Medulla oblongata (tissue), 1 donor: Measurements from ENCODE around the gene C4orf36.

Experiments
- DNase-seq: peaks from one replicate; pipeline ENCODE4 v3.0.0-alpha.2; 2015; ENCODE audit errors: extremely low spot score

Gene C4orf36, protein sequence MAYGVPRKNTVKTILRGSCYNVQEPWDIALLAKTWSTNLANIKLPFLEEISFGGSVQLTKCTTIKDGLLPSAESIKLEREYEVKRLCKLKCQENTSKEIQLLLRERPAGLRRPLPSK

DNA sequence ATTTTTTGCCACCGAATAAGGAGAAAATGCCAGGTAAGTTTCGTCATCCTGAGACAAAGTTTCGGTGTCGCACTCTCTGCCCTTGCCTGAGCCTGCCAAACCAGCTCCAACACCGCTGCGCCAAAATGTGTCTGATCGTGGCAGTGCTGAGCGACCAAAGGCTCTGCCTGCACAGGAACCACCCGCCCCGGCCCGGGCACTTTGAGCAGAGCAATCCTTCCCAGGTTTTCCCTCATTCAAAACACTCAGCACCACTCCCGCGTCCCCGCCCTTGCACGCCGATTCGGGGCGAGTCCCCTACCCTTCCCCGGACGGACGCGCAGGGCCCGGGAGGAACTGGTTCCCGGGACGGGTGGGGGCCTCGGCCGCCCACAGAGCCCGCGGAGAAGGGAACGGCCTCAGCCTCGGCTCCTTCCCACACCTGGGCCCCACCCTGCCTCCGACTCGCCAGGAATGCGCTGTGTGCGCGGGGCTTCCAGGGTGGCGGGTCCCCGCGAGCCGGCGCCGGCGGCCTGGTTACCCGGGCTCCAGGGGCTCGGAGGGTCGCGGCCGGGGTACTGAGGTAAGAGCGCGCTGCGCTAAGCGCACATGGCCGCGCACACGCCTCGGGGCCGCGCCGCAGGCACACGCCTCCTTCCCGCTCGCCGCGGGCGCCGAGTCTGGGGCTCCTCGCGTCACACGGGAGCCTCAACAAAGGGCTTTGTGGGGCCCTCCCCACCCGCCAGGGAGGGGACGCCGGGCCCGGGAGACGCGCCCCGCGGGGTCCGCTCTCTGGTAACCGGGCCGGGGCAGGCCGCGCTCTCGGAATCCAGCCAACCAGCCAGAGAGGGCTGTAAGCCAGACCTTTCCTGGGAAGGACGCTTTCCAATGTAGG is at the start of gene C4orf36:
Gene C4orf36, minus strand, starts transcription at position 661 of the 874 bp plus-strand sequence. CDS start 902 bp downstream, outside the sequence.
- peak; percentile 63 for DNase-seq

DNA sequence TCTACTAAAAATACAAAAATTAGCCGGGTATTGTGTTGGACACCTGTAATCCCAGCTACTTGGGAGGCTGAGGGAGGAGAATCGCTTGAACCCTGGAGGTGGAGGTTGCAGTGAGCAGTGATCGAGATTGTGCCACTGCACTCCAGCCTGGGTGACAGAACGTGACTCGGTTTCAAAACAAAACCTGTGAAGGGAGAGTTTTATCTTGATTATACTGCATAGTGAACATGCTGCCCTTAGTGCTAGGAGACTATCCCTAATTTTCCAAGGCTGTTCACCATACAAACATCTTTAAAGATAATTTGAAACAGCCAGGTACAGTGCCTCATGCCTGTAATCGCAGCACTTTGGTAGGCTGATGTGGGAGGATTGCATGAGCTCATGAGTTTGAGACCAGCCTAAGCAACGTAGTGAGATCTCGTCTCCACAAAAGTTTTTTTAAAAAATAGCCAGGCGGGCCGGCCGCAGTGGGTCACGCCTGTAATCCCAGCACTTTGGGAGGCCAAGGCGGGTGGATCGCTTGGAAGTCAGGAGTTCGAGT is 48.8 kb upstream of the C4orf36 start:
- DNase-seq: no peak

DNA sequence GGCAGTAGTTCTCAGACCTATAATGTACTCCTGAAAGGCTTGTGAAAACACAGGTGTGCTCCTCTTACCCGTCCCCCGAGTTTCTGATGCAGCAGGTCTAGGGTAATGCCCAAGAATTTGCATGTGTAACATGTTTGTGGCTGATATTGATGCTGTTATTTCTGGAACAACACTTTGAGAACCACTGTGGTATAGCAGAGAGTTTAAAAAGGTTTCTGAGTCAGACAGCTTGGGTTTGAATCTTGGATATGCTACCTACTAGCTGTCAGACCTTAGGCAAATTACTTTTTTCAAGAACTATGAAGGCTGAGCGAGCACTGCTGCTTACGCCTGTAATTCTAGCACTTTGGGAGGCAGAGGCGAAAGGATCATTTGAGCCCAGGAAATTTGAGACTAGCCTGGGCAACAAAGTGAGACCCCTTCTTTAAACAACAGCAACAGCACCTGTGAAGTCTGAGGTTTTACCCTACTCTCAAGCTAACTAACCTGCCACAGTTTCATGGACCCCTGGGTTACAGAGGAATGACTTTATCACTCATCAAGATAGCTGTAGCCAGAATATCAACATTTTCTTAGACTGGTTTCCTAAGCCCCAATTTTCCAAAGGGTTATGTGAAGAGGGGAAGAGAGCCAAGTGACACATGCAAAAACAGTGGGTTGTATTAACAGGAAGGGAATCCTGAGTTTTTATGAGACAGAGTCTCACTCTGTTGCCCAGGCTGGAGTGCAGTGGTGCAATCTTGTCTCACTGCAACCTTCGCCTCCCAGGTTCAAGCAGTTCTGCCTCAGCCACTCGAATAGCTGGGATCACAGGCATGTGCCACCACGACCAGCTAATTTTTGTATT is 47.7 kb upstream of the C4orf36 start:
- no peak for DNase-seq

DNA sequence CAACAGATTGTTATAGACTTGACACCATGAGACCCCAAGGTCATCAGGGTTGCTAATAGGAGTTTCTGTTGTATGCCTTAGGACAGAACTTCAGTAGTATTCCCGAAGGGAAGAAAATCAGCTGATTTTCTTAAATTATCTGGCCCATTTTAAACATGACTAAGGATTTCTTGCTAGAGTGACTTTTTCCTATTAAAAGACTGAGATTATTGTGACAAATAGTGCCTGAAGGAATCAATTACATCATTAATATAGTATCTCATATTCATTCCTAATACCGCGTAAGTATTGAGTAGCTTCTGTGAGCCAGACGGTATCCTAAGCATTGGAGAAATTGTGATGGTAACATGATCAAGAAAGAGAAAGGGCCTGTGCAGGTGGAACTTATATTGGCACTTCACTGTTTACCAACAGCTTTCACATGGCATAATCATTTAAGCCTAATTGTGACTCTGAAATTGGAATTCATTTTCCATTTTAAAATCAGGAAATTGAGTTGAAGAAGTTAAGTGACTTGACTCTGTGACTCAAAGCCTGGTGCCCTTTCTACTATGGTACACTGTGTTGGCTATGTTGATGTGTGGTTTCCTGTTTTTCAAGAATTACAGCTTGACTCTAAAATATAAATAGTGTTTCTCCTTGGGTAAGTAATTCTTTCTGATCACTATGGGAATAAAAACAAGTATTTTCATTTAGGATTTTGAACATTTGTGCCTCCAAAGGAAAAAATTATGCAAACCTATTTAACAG is 46.7 kb upstream of the C4orf36 start:
- DNase-seq: peak; percentile 16

DNA sequence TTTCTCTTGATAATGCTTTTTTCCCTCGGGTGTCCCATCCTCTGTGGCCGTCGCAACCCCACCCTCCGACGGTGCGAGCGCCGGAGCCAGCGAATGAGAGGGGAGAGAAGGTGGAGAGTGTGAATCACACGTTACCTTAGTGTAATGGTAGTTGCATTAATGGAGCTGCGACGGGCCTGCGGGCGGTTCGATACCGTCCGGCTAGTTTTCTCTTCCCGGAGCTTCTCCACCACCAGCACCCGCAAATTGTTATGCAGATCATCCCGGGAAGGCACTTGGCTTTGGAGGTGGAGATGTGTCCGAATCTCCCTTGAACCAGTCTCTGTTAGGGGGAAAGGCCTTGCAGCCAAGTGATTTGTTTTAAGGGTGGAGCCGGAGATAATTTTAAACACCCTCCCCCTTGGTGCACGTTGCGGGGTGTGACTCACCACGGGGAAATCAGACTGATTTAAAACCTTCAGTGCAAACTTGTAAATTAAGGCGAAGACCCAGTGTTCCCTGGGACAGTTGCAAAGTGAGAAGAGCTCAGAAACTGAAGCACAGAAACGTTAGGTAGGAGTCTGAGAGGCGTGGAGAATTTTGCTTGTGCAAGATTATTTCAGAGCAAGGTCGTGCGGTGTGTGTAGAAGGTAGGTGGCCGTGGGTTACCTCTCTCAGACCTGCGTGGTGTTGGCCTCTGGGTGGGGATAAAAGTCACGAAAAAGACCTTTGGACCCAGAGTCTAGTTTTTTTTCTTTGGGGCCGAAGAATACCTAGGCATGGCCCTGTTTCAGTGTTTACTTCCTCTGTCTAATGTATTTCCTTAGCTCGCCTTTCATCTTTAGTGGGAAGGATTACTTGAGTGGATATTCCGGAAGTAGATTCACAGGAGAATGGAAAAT is 43.9 kb upstream of the C4orf36 start:
- peak; percentile 52 for DNase-seq

DNA sequence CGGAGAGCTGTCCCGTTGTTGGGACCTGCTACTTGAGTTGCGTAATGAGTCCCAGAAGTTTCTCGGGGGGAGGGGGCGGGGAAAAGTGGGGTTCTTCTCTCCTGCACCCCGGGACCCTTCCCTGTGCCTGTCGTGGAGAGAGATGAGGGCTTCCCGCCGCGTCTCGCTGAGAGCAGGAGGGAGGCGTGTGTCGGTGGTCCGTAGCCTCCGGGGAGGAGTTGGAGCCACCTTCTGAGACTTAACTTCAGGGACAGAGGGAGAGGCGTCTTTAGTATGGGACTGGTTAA is 43.3 kb upstream of the C4orf36 start:
- peak; percentile 43 for DNase-seq

DNA sequence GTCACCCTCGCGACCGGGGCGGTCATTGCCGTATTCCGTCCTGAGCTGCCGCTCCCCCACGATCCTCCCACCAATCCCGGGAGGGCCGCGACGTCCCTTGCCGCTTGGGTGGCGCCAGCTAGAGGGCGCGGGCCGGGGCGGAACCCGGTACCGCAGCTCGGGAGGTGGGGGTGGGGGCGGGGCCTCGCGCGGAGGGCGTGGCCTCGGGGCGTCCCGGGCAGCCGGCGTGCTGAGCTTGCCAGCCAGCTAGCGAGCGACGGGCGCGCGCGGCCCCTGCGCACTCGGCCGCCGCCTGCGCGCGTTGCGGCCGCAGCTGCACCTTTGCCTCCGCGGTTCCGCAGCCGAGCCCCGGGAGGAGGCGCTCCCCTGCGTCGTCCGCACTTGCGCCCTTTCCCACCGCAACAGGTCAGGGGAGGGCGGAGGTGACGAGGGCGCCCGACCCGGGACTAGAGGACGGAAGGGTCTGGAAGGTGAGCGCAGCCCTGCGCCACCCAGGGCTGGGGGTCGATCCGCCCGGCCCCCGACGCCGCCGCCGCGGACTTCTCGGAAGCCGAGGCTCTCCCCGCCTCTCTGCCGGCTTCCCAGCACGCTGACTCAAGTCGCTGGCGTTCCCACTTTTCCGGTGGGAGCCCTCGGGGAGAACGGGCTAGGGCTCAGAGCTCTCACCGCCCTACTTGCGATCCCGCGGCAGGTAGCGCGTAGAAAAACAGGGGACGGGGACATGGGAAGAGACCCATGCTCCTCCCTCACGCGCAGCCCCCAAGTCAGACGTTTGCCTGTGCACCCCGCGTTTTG is 42.7 kb upstream of the C4orf36 start, which contains the start of gene AFF1:
Gene AFF1, plus strand, starts transcription at position 241 of the 795 bp plus-strand sequence. CDS start 13,523 bp downstream, outside the sequence.
- peak; percentile 96 for DNase-seq

DNA sequence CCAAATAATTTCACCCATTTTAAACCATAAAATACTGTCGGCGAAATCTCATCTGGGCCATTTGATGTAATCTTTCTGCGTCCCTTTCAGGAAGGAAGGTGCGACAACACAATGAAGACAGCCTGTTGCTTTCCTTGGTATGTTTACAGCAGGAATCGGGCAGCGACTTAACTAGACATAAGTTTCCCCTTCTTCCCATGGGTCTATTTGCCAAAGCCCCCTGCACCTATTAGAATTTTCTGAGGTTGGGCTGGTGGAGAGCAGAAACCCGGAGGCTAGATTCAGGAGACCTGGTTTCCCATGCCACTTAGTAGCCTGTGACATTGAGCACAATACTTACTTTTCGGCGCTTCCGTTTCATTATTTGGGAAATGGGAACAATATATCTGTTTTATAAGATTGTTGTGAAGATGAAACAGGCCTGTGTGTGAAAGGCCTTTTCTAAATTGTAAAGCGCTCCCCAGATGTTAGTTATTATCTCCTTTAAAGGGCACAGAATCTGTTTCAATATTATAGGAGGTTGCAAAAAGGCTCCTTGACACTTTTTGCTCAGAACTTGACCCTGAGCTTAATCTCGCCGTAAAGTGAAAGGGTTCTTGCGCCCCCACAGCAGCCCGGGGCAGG is 42.0 kb upstream of the C4orf36 start:
- peak; percentile 69 for DNase-seq

DNA sequence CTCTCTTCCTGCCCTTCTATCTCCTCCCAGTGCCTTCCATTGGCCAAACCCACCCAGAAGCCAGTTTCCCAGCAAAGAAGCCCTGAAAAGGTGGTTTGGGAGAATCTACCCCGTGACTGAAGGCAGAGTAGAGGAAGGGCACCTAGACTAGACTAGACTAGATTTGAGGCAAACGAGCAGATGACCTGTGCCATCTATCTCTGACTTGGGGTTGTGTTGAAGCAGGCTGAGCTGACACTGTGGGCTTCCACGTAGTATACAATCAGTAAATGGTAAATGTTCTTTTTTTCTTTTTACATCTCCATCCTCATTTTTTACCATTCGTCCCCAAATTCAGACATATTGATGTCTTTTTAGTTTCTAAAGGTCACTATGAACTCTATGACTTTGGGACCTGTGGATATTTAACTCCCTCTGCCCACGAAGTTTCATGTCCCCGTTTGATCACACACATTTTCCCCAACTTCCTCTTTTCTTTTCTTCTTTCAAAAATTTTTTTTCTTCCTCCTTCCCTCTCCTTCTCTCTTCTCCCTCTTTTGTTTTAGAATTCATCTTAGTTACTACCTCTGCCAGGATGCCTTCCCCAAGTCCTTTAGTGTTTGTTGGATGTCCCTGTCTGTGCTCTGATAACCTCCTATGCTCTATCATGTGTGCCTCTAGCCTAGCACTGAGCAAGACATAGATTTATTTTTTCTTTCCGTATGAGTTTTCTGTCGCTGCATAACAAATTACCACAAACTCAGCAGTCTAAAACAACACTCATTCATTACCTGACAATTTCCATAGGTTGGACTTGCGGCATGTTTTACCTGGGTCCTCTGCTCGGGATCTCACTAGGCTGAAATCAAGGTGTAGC is 36.4 kb upstream of the C4orf36 start:
- no peak for DNase-seq

DNA sequence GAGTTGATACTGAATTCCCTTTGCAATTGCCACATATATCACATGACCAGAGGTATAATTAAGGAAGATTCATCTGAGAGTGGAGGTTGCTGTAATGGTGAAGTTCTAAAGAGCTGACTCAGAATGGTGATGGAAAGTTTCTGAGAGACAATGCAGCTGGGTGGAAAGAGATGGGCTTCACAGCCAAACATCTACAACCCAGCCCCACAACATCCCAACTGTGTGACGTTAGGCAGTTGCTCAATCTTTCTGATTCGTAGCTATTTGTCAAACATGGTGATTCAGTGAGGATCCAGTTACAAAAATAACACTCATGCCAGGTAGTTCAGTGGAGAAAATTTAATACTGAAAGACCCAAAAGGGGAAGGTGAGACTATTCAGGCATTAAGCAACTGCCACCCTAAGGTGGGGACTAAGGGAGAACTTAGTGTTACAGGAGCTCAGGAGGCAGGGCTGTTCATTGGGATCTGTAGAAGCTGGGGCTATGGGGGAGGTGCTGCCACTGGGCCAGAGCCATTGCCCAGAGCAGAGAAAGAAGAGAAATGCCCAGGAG is 35.7 kb upstream of the C4orf36 start:
- DNase-seq: no peak

DNA sequence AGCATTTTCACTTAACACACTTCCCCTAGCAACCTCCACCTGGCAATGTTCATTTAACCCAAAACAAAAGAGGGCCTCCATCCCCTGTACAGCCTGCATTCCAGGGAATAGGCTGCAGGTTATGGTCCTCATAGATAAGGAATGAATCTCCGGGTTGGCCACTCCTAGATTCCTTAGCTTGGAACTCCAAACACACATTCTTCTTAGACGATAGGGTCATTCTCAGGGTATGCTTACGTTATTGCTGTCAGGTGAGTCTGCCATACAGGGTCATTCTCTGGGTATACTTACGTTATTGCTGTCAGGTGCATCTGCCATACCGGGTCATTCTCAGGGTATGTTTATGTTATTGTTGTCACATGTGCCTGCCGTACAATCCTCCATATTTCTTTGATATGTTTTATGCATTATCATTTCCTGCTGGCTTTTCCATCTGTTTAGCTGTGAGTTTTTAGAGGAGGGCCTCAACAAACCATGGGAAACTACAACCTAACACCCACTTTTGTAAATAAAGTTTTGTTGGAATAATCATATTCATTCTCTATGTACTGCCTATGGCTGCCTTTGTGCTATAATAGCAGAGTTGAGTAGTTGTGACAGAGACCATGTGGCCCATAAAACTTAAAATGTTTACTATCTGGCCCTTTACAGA is 34.3 kb upstream of the C4orf36 start:
- no peak for DNase-seq

DNA sequence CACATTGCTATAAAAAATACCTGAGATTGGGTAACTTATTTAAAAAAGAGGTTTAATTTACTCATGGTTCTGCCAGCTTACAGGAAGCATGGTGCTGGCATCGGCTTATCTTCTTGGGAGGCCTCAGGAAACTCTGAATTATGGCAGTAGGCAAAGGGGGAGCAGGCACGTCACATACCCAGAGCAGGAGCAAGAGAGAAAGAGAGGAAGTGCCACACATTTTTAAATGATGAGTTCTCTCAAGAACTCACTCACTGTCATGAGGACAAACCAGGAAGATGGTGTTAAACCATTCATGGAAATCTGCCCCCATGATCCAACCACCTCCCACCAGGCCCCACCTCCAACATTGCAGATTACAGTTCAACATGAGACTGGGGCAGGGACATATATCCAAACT is 32.6 kb upstream of the C4orf36 start:
- DNase-seq: no peak

DNA sequence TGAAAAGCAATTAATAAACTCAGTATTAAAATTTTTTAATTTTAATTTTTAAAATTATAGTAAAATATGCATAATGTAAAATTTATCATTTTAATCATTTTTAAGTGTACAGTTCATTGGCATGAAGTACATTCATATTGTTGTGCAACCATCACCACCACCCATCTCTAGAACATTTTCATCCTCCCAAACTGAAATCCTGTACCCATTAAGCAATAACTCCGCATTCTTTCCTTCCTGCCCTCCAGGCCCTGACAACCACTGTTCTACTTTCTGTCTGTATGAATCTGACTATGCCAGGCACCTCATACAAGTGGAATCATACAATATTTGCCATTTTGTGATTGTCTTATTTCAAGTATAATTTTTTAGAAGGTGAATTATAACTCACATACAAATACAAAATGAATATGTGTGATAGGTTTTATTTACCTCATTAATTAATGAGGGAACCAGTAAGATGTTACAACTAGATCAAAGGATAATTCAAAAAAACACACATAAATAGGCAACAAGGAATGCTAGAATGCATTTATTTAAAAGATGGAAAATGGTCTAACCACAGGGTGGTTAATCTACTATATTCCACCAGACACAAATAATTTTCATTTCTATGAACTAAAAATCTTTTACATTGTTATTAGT is 29.5 kb upstream of the C4orf36 start:
- no peak for DNase-seq

DNA sequence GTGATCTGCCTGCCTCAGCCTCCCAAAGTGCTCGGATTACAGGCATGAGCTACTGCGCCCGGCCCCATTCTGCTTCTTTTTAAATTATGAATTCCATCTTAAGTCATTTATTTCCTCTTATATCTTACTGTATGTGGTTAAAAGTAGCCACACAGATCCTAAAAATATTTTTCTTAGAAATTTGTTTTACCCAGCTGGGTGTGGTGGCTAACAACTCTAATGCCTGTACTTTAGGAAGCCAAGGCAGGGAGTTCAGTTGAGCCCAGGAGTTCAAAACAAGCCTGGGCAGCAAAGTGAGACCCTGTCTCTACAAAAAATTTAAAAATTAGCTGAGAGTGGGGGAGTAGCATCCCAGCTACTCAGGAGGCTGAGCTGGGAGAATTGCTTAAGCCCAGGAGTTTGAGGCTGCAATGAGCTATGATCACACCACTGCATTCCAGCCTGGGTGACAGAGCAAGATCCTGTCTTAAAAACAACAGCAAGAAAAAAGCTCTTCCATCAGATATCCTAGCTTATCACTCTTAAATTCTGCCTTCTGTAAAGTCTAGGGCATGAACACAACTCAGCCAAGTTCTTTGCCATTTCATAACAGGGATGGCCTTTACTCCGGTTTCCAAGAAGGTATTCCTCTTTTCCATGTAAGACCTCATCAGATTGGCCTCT is 27.5 kb upstream of the C4orf36 start:
- DNase-seq: no peak

DNA sequence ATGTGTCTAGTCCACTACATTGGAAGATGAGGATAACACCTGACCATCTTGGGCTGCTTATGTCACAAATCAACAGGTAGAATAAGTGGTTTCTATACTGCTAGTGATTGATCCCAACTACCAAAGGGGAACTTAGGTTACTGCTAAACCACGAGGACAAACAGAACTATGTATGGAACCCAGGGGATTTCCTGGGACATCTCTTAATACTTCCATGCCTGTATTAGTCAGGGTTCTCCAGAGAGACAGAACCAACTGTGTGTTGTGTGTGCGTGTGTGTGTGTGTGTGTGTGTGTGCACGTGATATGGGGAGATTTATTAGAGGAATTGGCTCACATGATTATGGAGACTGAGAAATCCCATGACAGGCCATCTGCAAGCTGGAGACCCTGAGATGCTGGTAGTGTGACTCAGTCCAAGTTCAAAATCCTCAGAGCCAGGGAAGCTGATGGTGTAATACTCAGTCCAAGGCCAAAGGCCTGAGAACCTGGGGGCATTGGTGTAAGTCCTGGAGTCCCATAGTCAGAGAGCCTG is 26.4 kb upstream of the C4orf36 start:
- DNase-seq: no peak
